Mesenchymal stem cell (in vitro differentiated cells and primary cell): ENCODE measurements around the gene SH3RF1.

ENCODE experiments used
- DNase-seq: peaks from one replicate; pipeline ENCODE4 v3.0.0-alpha.2; 2013
- H2AFZ ChIP-seq: one replicate; pipeline ENCODE4 v1.6.1; 2013; ENCODE audit warnings: low read depth, mild to moderate bottlenecking, control low read depth, inconsistent platforms, low read length, moderate library complexity
- H2AK5ac ChIP-seq: 2 replicates; pipeline ENCODE4 v1.6.1; 2013; ENCODE audit warnings: low read length, moderate library complexity, mild to moderate bottlenecking, inconsistent platforms; ENCODE audit not compliant: severe bottlenecking
- H2BK120ac ChIP-seq: one replicate; pipeline ENCODE4 v1.6.1; 2013; ENCODE audit warnings: low read depth, mild to moderate bottlenecking, inconsistent platforms, low read length, moderate library complexity
- H2BK12ac ChIP-seq, 2 experiments: one replicate each; pipeline ENCODE4 v1.6.1; 2013; ENCODE audit warnings: inconsistent platforms in 2 of 2, low read length in 2 of 2, mild to moderate bottlenecking in 2 of 2, moderate library complexity in 2 of 2, control low read depth in 1 of 2
- H2BK15ac ChIP-seq: one replicate; pipeline ENCODE4 v1.6.1; 2013; ENCODE audit warnings: mild to moderate bottlenecking, low read depth, inconsistent platforms; ENCODE audit not compliant: poor library complexity, severe bottlenecking
- H2BK5ac ChIP-seq: 2 replicates; pipeline ENCODE4 v1.6.1; 2013; ENCODE audit warnings: low read depth, mild to moderate bottlenecking, low read length, control low read depth, inconsistent platforms; ENCODE audit not compliant: poor library complexity, severe bottlenecking
- H3K14ac ChIP-seq, 2 experiments: one replicate each; pipeline ENCODE4 v1.6.1; 2013; ENCODE audit warnings: inconsistent platforms in 2 of 2, low read length in 2 of 2, control low read depth in 1 of 2, mild to moderate bottlenecking in 1 of 2, moderate library complexity in 1 of 2
- H3K18ac ChIP-seq, 2 experiments: one replicate each; pipeline ENCODE4 v1.6.1; 2013; ENCODE audit warnings: inconsistent platforms in 2 of 2, low read length in 2 of 2, control low read depth in 1 of 2, low read depth in 1 of 2, mild to moderate bottlenecking in 1 of 2
- H3K23ac ChIP-seq, 2 experiments: one replicate each; pipeline ENCODE4 v1.6.1; 2013; ENCODE audit warnings: inconsistent platforms in 2 of 2, low read length in 2 of 2, mild to moderate bottlenecking in 2 of 2, moderate library complexity in 2 of 2, control low read depth in 1 of 2
- H3K27ac ChIP-seq: 2 replicates; pipeline ENCODE4 v1.5.1; 2013; ENCODE audit warnings: mild to moderate bottlenecking, moderate library complexity, low read length, control low read depth, inconsistent platforms; ENCODE audit not compliant: poor library complexity, severe bottlenecking
- H3K27me3 ChIP-seq, 2 experiments: 2 replicates each; pipeline versions ENCODE4 v1.6.1 to v1.7.0; 2013; ENCODE audit warnings: low read length in 2 of 2, mild to moderate bottlenecking in 2 of 2, moderate library complexity in 2 of 2, control low read depth in 1 of 2, inconsistent platforms in 1 of 2; ENCODE audit not compliant: control insufficient read depth in 1 of 2, insufficient read depth in 1 of 2
- H3K36me3 ChIP-seq, 2 experiments: 2 replicates each; pipeline versions ENCODE4 v1.6.1 to v1.7.0; 2013; ENCODE audit warnings: low read length in 2 of 2, control low read depth in 1 of 2, inconsistent platforms in 1 of 2, low read depth in 1 of 2, mild to moderate bottlenecking in 1 of 2; ENCODE audit not compliant: insufficient read depth in 2 of 2, control insufficient read depth in 1 of 2
- H3K4ac ChIP-seq, 2 experiments: one replicate each; pipeline ENCODE4 v1.6.1; 2013; ENCODE audit warnings: inconsistent platforms in 2 of 2, low read length in 2 of 2, mild to moderate bottlenecking in 2 of 2, moderate library complexity in 2 of 2, control low read depth in 1 of 2, low read depth in 1 of 2
- H3K4me1 ChIP-seq: 2 replicates; pipeline ENCODE4 v1.6.1; 2013; ENCODE audit warnings: low read depth, low read length, control low read depth; ENCODE audit not compliant: control insufficient read depth, insufficient read depth
- H3K4me2 ChIP-seq: 2 replicates; pipeline ENCODE4 v1.6.1; 2013; ENCODE audit warnings: low read length, mild to moderate bottlenecking, inconsistent platforms; ENCODE audit not compliant: poor library complexity, severe bottlenecking
- H3K4me3 ChIP-seq, 2 experiments: 2 replicates each; pipeline versions ENCODE4 v1.5.1 to v1.7.0; 2013; ENCODE audit warnings: low read length in 2 of 2, mild to moderate bottlenecking in 2 of 2, control low read depth in 1 of 2, low read depth in 1 of 2; ENCODE audit not compliant: insufficient read depth in 1 of 2
- H3K79me1 ChIP-seq: replicated peaks from 2 replicates; pipeline ENCODE4 v1.6.1; 2013; ENCODE audit warnings: mild to moderate bottlenecking, control low read depth, low read length, inconsistent platforms; ENCODE audit not compliant: poor library complexity, severe bottlenecking
- H3K9ac ChIP-seq: 2 replicates; pipeline ENCODE4 v1.7.0; 2013; ENCODE audit warnings: mild to moderate bottlenecking, low read length, moderate library complexity
- H3K9me3 ChIP-seq: 2 replicates; pipeline ENCODE4 v1.7.0; 2013; ENCODE audit warnings: mild to moderate bottlenecking, low read length; ENCODE audit not compliant: control insufficient read depth
- H4K8ac ChIP-seq: one replicate; pipeline ENCODE4 v1.6.1; 2013; ENCODE audit warnings: inconsistent platforms, mild to moderate bottlenecking, low read length, moderate library complexity
- H4K91ac ChIP-seq: one replicate; pipeline ENCODE4 v1.6.1; 2013; ENCODE audit warnings: mild to moderate bottlenecking, low read length, inconsistent platforms
- whole genome bisulfite sequencing: methylation state at CpG from one replicate; pipeline ENCODE4 v1.1.7; 2013; ENCODE audit warnings: mixed read lengths; 5-methylcytosine and 5-hydroxymethylcytosine counted together

Gene SH3RF1

DNA sequence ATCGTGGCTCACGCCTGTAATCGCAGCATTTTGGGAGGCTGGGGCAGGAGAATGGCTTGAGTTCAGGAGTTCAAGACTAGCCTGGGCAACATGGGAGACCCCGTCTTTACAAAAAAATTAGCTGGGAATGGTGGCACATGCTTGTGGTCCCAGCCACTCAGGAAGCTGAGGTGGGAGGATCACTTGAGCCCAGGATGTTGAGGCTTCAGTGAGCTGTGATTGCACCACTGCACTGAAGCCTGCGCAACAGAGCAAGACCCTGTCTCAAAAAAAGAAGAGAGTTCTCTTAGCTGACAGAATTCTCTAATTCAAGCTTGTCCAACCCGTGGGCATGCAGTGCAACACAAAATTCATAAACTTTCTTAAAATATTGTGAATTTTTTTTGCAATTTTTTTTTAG, 165.1 kb downstream of the SH3RF1 start:
- Histone ChIP-seq H3K36me3 (peaks cover 14 to 77% of the 10 kb centered on the region in 2 experiments), H2AK5ac (no peak overlapping the region), H2BK5ac (no peak overlapping the region), H2BK120ac (no peak overlapping the region), H2AFZ (no peak overlapping the region), H3K4ac (no peak overlapping the region), H4K8ac (no peak overlapping the region), H2BK15ac (no peak overlapping the region), H3K9me3 (no peaks in the 10 kb centered on the region), H3K23ac (no peak overlapping the region), H3K9ac (no peak overlapping the region), H3K27ac (no peak overlapping the region), H3K4me2 (no peak overlapping the region), H3K4me1 (peaks cover 10% of the 10 kb centered on the region), H3K14ac (no peak overlapping the region), H3K27me3 (no peaks in the 10 kb centered on the region), H2BK12ac (no peak overlapping the region), H3K79me1 (peaks cover 18% of the 10 kb centered on the region), H4K91ac (no peak overlapping the region), H3K4me3 (no peak overlapping the region), H3K18ac (no peak overlapping the region)
- WGBS = 96% methylated on average over 4 of the region's 6 CpGs
- DNase-seq = no peak

DNA sequence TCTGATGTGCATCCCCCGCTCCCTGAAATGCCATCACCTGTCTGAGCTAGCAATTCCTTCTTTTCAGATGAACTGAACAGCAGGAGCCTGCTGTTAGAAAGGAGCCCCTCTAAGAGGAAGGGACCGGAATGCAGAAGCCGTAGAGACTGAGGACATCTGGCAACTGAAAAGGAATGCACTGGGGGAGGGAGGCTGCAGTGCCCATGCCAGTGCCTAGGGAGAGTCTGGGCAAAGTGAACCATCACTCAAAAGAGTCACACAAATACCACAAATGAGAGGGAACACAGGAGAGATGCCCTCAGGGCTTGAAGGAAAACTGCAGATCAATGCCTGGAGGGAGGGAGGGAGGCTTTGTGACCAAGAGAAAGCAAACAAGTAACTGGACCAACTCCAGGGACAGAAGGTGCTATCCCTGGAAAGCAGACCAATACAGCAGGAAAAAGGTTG, 166.8 kb downstream of the SH3RF1 start:
- no peak overlapping the region for H2BK15ac ChIP-seq
- no peak overlapping the region for H3K4ac ChIP-seq
- H3K79me1 ChIP-seq = peaks cover 13% of the 10 kb centered on the region
- H2BK5ac ChIP-seq = no peak overlapping the region
- no peak overlapping the region for H4K8ac ChIP-seq
- H3K18ac ChIP-seq = no peak overlapping the region
- H3K27ac ChIP-seq = no peak overlapping the region
- no peaks in the 10 kb centered on the region for H3K9me3 ChIP-seq
- H2AFZ ChIP-seq = no peak overlapping the region
- no peak overlapping the region for H2BK12ac ChIP-seq
- H3K27me3 ChIP-seq = no peaks in the 10 kb centered on the region
- no peak overlapping the region for H4K91ac ChIP-seq
- H3K4me1 ChIP-seq = peaks cover 15% of the 10 kb centered on the region
- H2BK120ac ChIP-seq = no peak overlapping the region
- 92% methylated on average over 3 of the region's 3 CpGs for WGBS
- no peak overlapping the region for H3K4me2 ChIP-seq
- no peak overlapping the region for H3K14ac ChIP-seq
- no peak overlapping the region for H3K9ac ChIP-seq
- no peak overlapping the region for H3K4me3 ChIP-seq
- H2AK5ac ChIP-seq = no peak overlapping the region
- H3K36me3 ChIP-seq = peaks cover 8 to 65% of the 10 kb centered on the region in 2 experiments
- no peak overlapping the region for H3K23ac ChIP-seq
- no peak for DNase-seq

DNA sequence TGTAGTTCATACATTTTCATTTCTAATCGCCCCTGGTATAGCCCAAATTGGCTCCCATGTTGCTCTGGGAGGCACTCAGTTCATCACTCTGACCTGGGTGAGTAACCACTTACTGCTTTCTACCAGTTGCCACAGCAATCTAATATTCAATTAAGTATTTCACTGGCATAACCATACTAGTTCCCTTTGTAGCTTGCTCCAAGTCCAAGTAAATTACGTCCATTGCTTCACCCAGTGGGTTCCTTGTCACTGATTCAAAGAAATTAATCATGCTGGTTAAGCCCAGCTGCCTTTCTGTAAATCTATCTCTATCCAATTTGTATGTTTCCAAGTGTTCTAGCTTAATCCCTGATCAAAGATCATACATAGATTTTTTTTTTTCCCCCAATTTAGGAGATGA, 168.7 kb downstream of the SH3RF1 start:
- Histone ChIP-seq H3K18ac (no peak overlapping the region), H3K9ac (peak overlapping the region; percentile 54), H3K9me3 (peaks cover 5% of the 10 kb centered on the region), H2BK120ac (no peak overlapping the region), H3K4me2 (no peak overlapping the region), H4K8ac (no peak overlapping the region), H2AK5ac (peak overlapping the region; percentile 73), H3K4me3 (no peak overlapping the region), H2AFZ (no peak overlapping the region), H3K27ac (no peak overlapping the region), H3K4ac (no peak overlapping the region), H3K36me3 (peaks cover 9 to 65% of the 10 kb centered on the region in 2 experiments), H2BK5ac (no peak overlapping the region), H3K4me1 (peaks cover 15% of the 10 kb centered on the region), H3K79me1 (peaks cover 10% of the 10 kb centered on the region), H2BK15ac (no peak overlapping the region), H2BK12ac (no peak overlapping the region), H3K27me3 (no peaks in the 10 kb centered on the region), H4K91ac (no peak overlapping the region), H3K14ac (no peak overlapping the region), H3K23ac (no peak overlapping the region)
- 98% methylated on average over 2 of the region's 2 CpGs for WGBS
- no peak for DNase-seq

DNA sequence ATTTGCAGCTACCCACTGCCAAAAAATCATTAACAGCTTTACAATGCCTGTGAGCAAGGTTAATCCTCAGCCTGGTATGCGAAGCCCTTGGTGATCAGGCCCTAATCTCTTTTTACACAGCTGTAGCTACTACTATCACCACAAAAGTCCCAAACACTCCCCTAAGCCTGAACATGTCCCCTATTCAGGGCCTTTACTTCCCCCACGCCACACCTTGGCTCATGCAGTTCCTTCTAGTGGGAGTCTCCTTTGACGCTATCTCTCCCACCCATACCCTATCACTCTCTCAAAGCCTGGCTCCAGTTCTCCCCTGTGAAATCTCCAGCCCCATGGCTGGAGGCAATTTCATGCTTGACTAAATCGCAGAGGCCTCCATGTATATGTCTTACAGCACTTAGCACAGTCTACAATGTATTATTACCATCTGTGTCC, 170.1 kb downstream of the SH3RF1 start:
- Histone ChIP-seq H3K4me2 (peak overlapping the region; percentile 29), H4K8ac (no peak overlapping the region), H3K4me1 (peaks cover 15% of the 10 kb centered on the region), H3K14ac (no peak overlapping the region), H3K27ac (peak overlapping the region; percentile 90), H2BK12ac (no peak overlapping the region), H3K27me3 (no peaks in the 10 kb centered on the region), H2BK120ac (no peak overlapping the region), H3K9ac (no peak overlapping the region), H3K4me3 (no peak overlapping the region), H3K79me1 (peaks cover 10% of the 10 kb centered on the region), H2AFZ (no peak overlapping the region), H2BK15ac (no peak overlapping the region), H3K9me3 (peaks cover 5% of the 10 kb centered on the region), H2AK5ac (peak overlapping the region; percentile 99), H4K91ac (no peak overlapping the region), H3K18ac (no peak overlapping the region), H3K4ac (no peak overlapping the region), H3K36me3 (peaks cover 7 to 67% of the 10 kb centered on the region in 2 experiments), H2BK5ac (peak overlapping the region; percentile 59), H3K23ac (no peak overlapping the region)
- no peak for DNase-seq
- WGBS = 90% methylated on average over 4 of the region's 4 CpGs
